Muscle layer of colon (tissue), 2 donors: ENCODE results near the gene HSPA5.
"Not testable (repeated sequence)": the region's sequence is repeated elsewhere in the genome, so short reads cannot be mapped to it uniquely, and the experiment has no call there.

Source experiments
- H3K27ac ChIP-seq: one replicate; pipeline ENCODE4 v1.7.0; 2013; ENCODE audit warnings: low read depth, mild to moderate bottlenecking, low read length, moderate library complexity
- H3K27me3 ChIP-seq, 2 donors: one replicate each; pipeline ENCODE4 v1.7.0; 2013; ENCODE audit warnings: low read length in 2 of 2, mild to moderate bottlenecking in 2 of 2; ENCODE audit not compliant: insufficient read depth in 2 of 2, control insufficient read depth in 1 of 2
- H3K36me3 ChIP-seq: one replicate; pipeline ENCODE4 v1.7.0; 2013; ENCODE audit warnings: mild to moderate bottlenecking, low read length; ENCODE audit not compliant: insufficient read depth
- H3K4me1 ChIP-seq: one replicate; pipeline ENCODE4 v1.7.0; 2013; ENCODE audit warnings: mild to moderate bottlenecking, low read length; ENCODE audit not compliant: insufficient read depth
- H3K4me3 ChIP-seq, 2 donors: one replicate each; pipeline ENCODE4 v1.7.0; 2013; ENCODE audit warnings: low read length in 2 of 2, low read depth in 1 of 2, mild to moderate bottlenecking in 1 of 2, moderate library complexity in 1 of 2
- H3K9ac ChIP-seq: one replicate; pipeline ENCODE4 v1.7.0; 2013; ENCODE audit warnings: low read length
- H3K9me3 ChIP-seq: one replicate; pipeline ENCODE4 v1.7.0; 2013; ENCODE audit warnings: mild to moderate bottlenecking, low read length
- donor health status: abdominal sarcoma.
- donor health status: Adenocarcinoma of cecum.

HSPA5 gene

DNA sequence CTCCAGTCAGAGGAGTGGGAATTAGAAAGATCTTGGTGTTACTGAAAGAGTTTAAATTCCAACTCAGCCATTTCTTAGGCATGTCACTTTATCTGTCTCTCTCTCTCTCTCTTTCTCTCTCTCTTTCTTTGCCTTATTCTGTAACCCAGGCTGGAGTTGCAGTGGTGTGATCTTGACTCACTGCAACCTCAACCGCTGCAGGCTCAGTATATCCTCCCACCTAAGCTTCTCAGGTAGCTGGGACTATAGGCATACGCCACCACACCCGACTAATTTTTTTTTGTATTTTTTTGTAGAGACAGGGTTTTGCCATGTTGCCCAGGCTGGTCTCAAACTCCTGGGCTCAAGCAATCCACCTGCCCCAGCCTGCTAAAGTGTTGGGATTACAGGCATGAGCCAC is 22.5 kb downstream of the HSPA5 start:
- Histone ChIP-seq H3K27ac (no peak overlapping the region), H3K27me3 (no peaks in the 10 kb centered on the region), H3K9ac (no peak overlapping the region), H3K36me3 (peaks cover 13% of the 10 kb centered on the region), H3K4me1 (no peaks in the 10 kb centered on the region), H3K4me3 (no peak overlapping the region), H3K9me3 (no peaks in the 10 kb centered on the region)

DNA sequence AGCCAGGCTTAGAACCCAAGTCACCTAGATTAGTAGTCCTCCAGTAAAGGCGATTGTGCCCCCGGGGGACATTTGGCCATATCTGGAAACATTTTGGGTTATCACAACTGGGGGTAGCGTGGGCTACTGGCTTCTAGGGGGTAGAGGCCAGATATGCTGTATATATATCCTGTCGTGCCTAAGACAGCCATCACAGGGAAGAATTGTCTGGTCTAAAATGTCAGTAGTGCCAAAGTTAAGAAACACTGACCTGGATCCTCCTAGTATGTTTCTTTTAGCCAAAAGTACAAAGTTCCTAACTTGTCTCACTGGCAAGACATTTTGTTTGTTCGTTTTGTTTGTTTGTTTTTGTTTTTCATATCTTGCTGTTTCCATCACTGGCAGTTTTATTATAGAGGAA is 27.0 kb downstream of the HSPA5 start:
- peaks cover 21% of the 10 kb centered on the region for H3K36me3 ChIP-seq
- no peaks in the 10 kb centered on the region for H3K27me3 ChIP-seq

DNA sequence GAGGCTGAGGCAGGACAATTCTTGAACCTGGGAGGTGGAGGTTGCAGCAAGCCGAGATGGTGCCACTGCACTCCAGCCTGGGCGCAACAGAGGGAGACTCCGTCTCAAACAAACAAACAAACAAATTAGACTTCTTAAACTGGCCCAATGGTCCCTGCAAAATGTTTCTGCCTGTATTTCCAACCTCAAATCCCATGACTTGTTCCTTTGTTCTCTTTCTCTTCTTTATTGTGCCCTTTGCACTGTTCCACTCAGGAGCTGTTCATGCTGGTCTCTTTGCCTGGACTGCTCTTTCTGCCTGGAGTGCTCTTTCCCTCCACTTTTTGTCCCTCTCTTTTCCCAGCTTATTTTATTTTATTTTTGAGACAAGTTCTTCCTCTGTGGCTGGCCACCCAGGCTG is 36.7 kb downstream of the HSPA5 start:
- H3K9me3 ChIP-seq = no peaks in the 10 kb centered on the region
- H3K27ac ChIP-seq = no peak overlapping the region
- peaks cover 43% of the 10 kb centered on the region for H3K36me3 ChIP-seq
- H3K9ac ChIP-seq = no peak overlapping the region
- H3K27me3 ChIP-seq = no peaks in the 10 kb centered on the region
- peaks cover 7% of the 10 kb centered on the region for H3K4me1 ChIP-seq
- no peak overlapping the region for H3K4me3 ChIP-seq

More for the DNA sequence above, 27.0 kb downstream of the HSPA5 start:
- no peak overlapping the region for H3K4me3 ChIP-seq
- no peak overlapping the region for H3K9ac ChIP-seq
- H3K9me3 ChIP-seq = no peaks in the 10 kb centered on the region
- no peaks in the 10 kb centered on the region for H3K4me1 ChIP-seq
- H3K27ac ChIP-seq = no peak overlapping the region

DNA sequence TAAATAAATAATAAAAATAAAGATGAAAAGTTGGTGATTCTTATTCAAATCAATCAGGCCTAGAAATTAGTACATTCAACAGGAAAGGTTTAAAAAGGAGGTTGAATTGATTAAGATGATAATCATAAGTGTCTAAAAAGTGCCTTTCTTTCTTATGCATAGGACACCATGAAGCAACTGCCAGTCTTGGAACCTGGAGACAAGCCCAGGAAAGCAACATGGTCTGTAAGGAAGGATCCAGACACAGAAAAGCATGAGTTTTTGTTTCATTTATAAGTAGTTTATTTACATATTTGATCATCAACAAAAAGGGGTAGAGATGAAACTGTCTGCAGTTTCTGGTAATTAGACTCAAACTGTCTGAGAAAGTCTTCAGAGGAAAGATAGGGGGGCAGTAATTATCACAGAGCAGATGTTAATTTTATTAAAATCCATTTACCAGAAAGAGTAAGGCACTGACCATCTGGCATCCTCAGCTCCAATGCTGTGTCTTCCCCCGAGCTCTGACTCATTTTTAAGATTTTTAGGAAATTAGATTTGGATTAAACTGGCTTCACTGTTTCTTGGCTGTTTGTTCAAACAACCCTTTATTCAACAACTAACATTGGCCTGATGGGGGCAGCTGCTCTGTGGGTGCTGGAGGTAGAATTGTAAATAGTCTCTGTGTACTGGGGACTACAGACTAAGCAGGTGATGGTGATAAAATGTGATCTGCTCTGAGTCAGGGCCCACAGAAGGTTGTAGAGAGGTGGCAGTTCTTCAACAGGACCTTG is 38.1 kb downstream of the HSPA5 start:
- no peak overlapping the region for H3K27ac ChIP-seq
- peaks cover 37% of the 10 kb centered on the region for H3K36me3 ChIP-seq
- no peak overlapping the region for H3K4me3 ChIP-seq
- no peaks in the 10 kb centered on the region for H3K9me3 ChIP-seq
- H3K27me3 ChIP-seq = no peaks in the 10 kb centered on the region
- peaks cover 7% of the 10 kb centered on the region for H3K4me1 ChIP-seq
- no peak overlapping the region for H3K9ac ChIP-seq

DNA sequence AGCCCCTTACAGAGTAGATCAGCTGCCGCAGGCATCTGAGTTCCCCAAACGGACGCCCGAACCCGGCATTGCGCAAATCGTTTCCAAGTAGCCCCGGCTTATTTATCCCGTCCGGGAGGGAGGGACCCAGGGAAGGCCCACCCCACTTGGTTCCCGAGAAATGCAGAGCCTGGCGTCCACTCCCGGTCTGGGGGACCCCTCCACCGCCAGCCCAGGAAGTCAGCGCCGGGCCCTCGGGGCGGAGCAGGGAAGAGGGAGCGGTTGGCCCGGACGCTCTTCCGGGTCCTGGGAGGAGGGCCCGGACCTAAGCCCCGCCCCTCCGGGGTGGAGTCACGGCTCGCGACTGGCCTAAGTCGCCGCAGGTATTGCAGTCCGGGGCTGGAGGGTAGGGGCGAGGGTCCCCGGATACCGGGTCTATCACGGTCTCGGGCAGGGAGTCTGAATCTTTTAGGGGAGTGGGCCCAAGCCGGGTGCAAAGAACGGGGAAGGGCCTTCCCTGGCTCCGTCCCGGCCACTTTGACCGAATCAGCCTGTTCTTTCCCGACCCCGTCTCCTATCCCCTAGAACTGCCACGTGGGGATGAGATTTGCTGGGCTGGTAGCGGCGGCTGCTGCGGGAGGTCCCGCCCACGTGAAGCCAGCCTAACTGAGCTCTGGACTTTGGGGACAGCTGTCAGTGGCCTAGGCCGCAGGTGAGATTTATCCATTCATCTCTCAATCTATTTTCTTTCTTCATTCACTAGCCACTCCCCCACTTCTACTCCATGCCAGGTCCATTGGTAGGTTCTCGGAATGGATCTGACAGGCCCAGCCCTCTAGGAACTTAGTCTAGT is 40.7 kb downstream of the HSPA5 start, which contains the start of gene RABEPK:
Gene RABEPK (plus strand): TSS at position 327 of the 832 bp plus-strand sequence. CDS start 2,472 bp downstream, outside the sequence.
- no peak within 1 kb of the TSS for H3K9ac ChIP-seq
- no peaks in the 10 kb centered on the region for H3K9me3 ChIP-seq
- peak within 1 kb of the TSS; percentile 97 for H3K27ac ChIP-seq
- H3K27me3 ChIP-seq = no peaks in the 10 kb centered on the region
- H3K36me3 ChIP-seq = peaks cover 16% of the 10 kb centered on the region
- H3K4me3 ChIP-seq = peak within 1 kb of the TSS; percentile 69 to 93
- H3K4me1 ChIP-seq = peaks cover 7% of the 10 kb centered on the region

DNA sequence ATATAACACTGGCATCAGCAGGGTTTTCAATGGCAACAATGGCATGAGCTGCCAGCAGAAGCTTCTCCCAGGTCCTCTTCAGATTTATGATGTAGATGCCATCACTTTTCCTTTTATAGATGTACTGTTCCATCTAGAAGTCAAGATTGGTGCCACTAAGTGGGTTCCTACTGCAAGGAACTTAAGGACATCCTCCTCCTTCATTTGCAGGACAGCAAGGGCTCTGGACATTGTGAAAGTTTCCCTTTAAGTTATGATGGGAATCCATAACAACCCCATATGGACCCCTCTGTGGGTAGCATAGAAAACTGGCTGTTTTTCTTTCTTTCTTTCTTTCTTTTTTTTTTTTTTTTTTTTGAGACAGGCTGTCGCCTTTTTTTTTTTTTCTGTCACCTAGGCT is 45.6 kb downstream of the HSPA5 start:
- not testable (repeated sequence) for H3K36me3 ChIP-seq, H3K27ac ChIP-seq, H3K9me3 ChIP-seq, H3K27me3 ChIP-seq, H3K4me1 ChIP-seq, H3K9ac ChIP-seq, H3K4me3 ChIP-seq

DNA sequence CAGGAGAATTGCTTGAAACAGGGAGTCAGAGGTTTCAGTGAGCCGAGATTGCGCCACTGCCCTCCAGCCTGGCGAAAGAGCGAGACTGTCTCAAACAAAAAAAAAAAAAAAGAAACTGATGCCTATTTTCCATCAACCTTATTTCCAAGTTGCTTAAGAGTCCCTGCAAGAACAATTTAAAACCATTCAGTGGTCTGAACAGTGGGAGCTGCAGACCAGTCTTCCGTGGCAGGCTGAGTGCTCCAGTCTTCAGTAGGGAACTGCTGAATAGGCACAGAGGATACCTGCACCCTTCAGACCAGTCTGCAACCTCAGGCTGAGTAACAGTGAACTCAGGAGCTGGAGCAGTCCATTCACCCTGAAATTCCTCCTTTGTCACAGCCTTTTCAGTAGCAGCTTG is 46.7 kb downstream of the HSPA5 start:
- H3K9ac ChIP-seq, H3K4me3 ChIP-seq, H3K27me3 ChIP-seq, H3K9me3 ChIP-seq, H3K36me3 ChIP-seq, H3K27ac ChIP-seq: not testable (repeated sequence)
- H3K4me1 ChIP-seq = peaks cover 11% of the 10 kb centered on the region

DNA sequence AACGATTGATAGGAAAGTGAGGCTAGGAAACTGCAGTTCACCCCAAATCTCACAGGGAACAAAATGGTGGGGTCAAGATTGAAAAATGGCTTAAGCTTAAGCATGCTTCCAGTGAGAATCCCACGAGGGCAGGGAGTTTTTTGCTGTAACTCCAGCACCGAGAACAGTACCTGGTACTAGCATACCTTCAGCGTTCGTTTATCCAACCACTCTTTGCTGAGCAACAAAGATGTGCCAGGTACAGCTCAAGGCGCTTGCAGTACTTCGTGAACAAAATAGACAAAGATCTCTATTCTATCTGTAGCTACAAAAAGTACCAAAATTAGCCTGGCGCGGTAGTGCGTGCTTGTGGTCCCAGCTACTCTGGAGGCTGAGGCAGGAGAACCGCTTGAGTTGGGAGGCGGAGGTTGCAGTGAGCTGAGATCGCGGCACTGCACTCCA is 50.8 kb downstream of the HSPA5 start:
- peaks cover 21% of the 10 kb centered on the region for H3K4me1 ChIP-seq
- no peaks in the 10 kb centered on the region for H3K9me3 ChIP-seq
- H3K4me3 ChIP-seq = peak overlapping the region; percentile 89 to 94
- no peaks in the 10 kb centered on the region for H3K27me3 ChIP-seq
- H3K27ac ChIP-seq = peak overlapping the region; percentile 70
- no peaks in the 10 kb centered on the region for H3K36me3 ChIP-seq
- peak overlapping the region; percentile 95 for H3K9ac ChIP-seq

DNA sequence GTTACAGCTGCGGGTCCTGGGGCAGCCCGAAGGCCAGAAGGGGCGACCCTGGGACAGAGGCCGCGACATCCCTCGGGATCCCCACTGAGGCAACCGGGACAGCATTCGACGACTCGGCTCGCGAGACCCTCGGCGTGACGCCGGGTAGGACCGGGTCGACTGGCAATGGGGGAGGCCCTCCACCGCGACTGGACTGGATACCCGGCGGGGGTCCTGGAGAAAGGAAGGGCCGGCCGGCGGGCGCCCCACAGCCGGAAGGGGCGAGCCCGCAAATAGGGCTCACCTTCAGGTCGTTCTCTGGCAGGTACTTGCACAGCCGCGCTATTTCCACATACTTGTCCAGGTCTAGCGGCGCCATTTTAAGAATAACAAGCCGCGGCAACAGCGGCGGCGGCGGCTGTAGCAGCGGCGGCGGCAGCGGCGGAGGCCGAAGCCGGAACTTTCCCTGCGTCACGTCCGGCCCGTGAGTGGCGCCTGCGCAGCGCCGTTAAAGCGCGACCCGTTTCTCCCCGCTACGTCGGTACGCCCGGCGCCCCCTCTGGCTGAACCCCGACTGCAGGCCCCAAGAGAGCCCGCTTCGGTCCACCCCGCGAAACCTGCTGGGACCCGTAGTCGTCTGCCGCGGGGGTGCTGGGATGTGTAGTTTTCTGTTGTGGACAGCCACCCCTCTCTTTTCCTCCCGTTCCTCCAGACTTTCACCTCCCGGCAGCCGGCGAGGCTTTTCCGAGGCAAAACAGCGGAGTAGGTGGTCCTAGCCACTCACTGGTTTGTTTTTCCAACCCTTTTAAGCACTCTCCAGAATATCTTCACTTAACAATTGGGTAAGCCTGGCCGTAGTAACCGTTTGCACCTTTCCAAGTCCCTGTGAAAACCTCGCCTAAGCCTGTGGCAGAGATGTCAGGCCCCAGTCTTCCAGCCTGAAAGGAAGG is 51.5 kb downstream of the HSPA5 start, which contains the start of gene PPP6C:
Gene PPP6C (minus strand): TSS at position 443 of the 929 bp plus-strand sequence. CDS start 85 bp downstream, at position 358.
- peak within 1 kb of the TSS; percentile 93 for H3K27ac ChIP-seq
- H3K36me3 ChIP-seq = no peaks in the 10 kb centered on the region
- H3K4me3 ChIP-seq = peak within 1 kb of the TSS; percentile 89 to 94
- no peaks in the 10 kb centered on the region for H3K9me3 ChIP-seq
- no peaks in the 10 kb centered on the region for H3K27me3 ChIP-seq
- peaks cover 21% of the 10 kb centered on the region for H3K4me1 ChIP-seq
- peak within 1 kb of the TSS; percentile 96 for H3K9ac ChIP-seq

DNA sequence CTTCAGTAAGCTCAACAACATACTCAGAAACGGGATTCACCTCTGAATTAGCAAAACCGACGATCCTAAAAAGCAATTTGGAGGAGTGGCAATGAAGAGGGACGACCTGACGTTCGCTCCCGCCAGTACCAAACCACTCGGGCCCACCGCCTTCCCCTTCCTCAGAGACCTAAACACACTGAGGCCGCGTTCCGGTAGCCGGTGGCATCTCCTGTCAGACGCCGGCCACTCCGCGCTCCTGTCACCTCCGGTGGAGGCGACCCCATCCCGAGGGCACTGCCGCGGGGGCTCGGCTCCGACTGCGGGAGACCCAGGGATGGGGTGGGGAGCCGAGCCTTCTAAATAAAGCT is 52.2 kb downstream of the HSPA5 start:
- no peaks in the 10 kb centered on the region for H3K9me3 ChIP-seq
- H3K27ac ChIP-seq = peak overlapping the region; percentile 93
- H3K4me1 ChIP-seq = peaks cover 21% of the 10 kb centered on the region
- peak overlapping the region; percentile 89 to 94 for H3K4me3 ChIP-seq
- H3K36me3 ChIP-seq = no peaks in the 10 kb centered on the region
- H3K27me3 ChIP-seq = no peaks in the 10 kb centered on the region
- peak overlapping the region; percentile 96 for H3K9ac ChIP-seq
